BLaER1 (cell line): Measurements from ENCODE around the gene THSD7A.
A peak's percentile ranks its signal among the peaks of the same experiment; 100 is the strongest.
"Not testable (repeated sequence)": the region's sequence is repeated elsewhere in the genome, so short reads cannot be mapped to it uniquely, and the experiment has no call there.

ENCODE experiments used
- H3K27ac ChIP-seq: shearing (Covaris generic); formaldehyde crosslinking; 2 replicates; pipeline ENCODE4 v1.8.1; 2022
- H3K27me3 ChIP-seq: shearing (Covaris generic); formaldehyde crosslinking; 2 replicates; pipeline ENCODE4 v1.8.1; 2022
- H3K36me3 ChIP-seq: shearing (Covaris generic); formaldehyde crosslinking; 2 replicates; pipeline ENCODE4 v1.8.1; 2022
- H3K4me1 ChIP-seq: shearing (Covaris generic); formaldehyde crosslinking; 2 replicates; pipeline ENCODE4 v1.8.1; 2022
- H3K4me2 ChIP-seq: shearing (Covaris generic); formaldehyde crosslinking; 2 replicates; pipeline ENCODE4 v1.8.1; 2022
- H3K4me3 ChIP-seq: shearing (Covaris generic); formaldehyde crosslinking; 2 replicates; pipeline ENCODE4 v1.8.1; 2022
- H3K9ac ChIP-seq: shearing (Covaris generic); formaldehyde crosslinking; 2 replicates; pipeline ENCODE4 v1.8.1; 2022
- H3K9me3 ChIP-seq: shearing (Covaris generic); formaldehyde crosslinking; 2 replicates; pipeline ENCODE4 v1.8.1; 2022
- H4K20me1 ChIP-seq: shearing (Covaris generic); formaldehyde crosslinking; 2 replicates; pipeline ENCODE4 v1.8.1; 2022
- Cebpa-rat ChIP-seq: shearing (Covaris generic); IDR thresholded peaks from 2 replicates; pipeline ENCODE4 v1.8.1; 2022

The THSD7A gene

GRCh38 chr7:11539853-11540252 is 292.1 kb downstream of the THSD7A start:
- H3K4me1 ChIP-seq, result peaks cover 60% of the 10 kb centered on the region
- H3K27me3 ChIP-seq, result no peaks in the 10 kb centered on the region
- no peak for TF ChIP-seq Cebpa-rat
- H3K9me3 ChIP-seq, result peaks cover 47% of the 10 kb centered on the region
- peak overlapping the region; percentile 45 for H3K4me3 ChIP-seq
- peak overlapping the region; percentile 79 for H3K9ac ChIP-seq
- peak overlapping the region; percentile 95 for H3K27ac ChIP-seq
- no peaks in the 10 kb centered on the region for H4K20me1 ChIP-seq
- H3K36me3 ChIP-seq, result no peaks in the 10 kb centered on the region; the same call in 1 of the 2 replicates
- H3K4me2 ChIP-seq, result peak overlapping the region; percentile 83

- peaks cover 42% of the 10 kb centered on the region for H3K9me3 ChIP-seq
- H4K20me1 ChIP-seq, result no peaks in the 10 kb centered on the region
- peak overlapping the region; percentile 95 for H3K27ac ChIP-seq
- no peak for TF ChIP-seq Cebpa-rat
- H3K9ac ChIP-seq, result peak overlapping the region; percentile 79
- peaks cover 58% of the 10 kb centered on the region for H3K4me1 ChIP-seq
- H3K4me3 ChIP-seq, result no peak overlapping the region
- no peaks in the 10 kb centered on the region; the same call in 1 of the 2 replicates for H3K36me3 ChIP-seq
- H3K4me2 ChIP-seq, result peak overlapping the region; percentile 83
- H3K27me3 ChIP-seq, result no peaks in the 10 kb centered on the region
Observed at GRCh38 chr7:11538751-11539299, 293.2 kb downstream of the THSD7A start.

- H3K9me3 ChIP-seq, result peaks cover 20% of the 10 kb centered on the region
- H3K9ac ChIP-seq, result no peak overlapping the region
- peaks cover 30% of the 10 kb centered on the region for H3K4me1 ChIP-seq
- peak overlapping the region; percentile 24; the same call in 1 of the 2 replicates for H3K4me2 ChIP-seq
- H3K27me3 ChIP-seq, result no peaks in the 10 kb centered on the region
- no peaks in the 10 kb centered on the region for H4K20me1 ChIP-seq
- no peak for TF ChIP-seq Cebpa-rat
- H3K27ac ChIP-seq, result no peak overlapping the region
- no peak overlapping the region for H3K4me3 ChIP-seq
- H3K36me3 ChIP-seq, result no peaks in the 10 kb centered on the region; the same call in 1 of the 2 replicates
Observed at GRCh38 chr7:11533229-11533820, 298.7 kb downstream of the THSD7A start.

- Histone ChIP-seq H3K36me3 (no peaks in the 10 kb centered on the region), H3K4me2 (no peak overlapping the region), H4K20me1 (no peaks in the 10 kb centered on the region), H3K4me3 (no peak overlapping the region), H3K4me1 (peaks cover 17% of the 10 kb centered on the region), H3K27me3 (no peaks in the 10 kb centered on the region), H3K27ac (no peak overlapping the region), H3K9me3 (peaks cover 12% of the 10 kb centered on the region; the same call in 1 of the 2 replicates), H3K9ac (no peak overlapping the region)
- TF ChIP-seq Cebpa-rat, result no peak
Observed at GRCh38 chr7:11529382-11529781, 302.6 kb downstream of the THSD7A start.

- no peak for TF ChIP-seq Cebpa-rat
- Histone ChIP-seq H3K36me3 (no peaks in the 10 kb centered on the region), H3K9me3 (peaks cover 12% of the 10 kb centered on the region; the same call in 1 of the 2 replicates), H3K4me1 (peaks cover 11% of the 10 kb centered on the region), H3K27ac (no peak overlapping the region), H3K9ac (no peak overlapping the region), H3K4me2 (no peak overlapping the region), H3K4me3 (no peak overlapping the region), H3K27me3 (no peaks in the 10 kb centered on the region), H4K20me1 (no peaks in the 10 kb centered on the region)
Observed at GRCh38 chr7:11527707-11528106, 304.3 kb downstream of the THSD7A start.

- Histone ChIP-seq H3K4me3 (no peak overlapping the region), H3K27me3 (no peaks in the 10 kb centered on the region), H3K9me3 (peaks cover 8% of the 10 kb centered on the region; the same call in 1 of the 2 replicates), H3K27ac (peak overlapping the region; percentile 49; the same call in 1 of the 2 replicates), H4K20me1 (no peaks in the 10 kb centered on the region), H3K4me2 (peak overlapping the region; percentile 54), H3K36me3 (no peaks in the 10 kb centered on the region), H3K9ac (no peak overlapping the region), H3K4me1 (peaks cover 11% of the 10 kb centered on the region)
- TF ChIP-seq Cebpa-rat, result no peak
Observed at GRCh38 chr7:11524476-11525397, 307.3 kb downstream of the THSD7A start.

- not testable (repeated sequence) for H4K20me1 ChIP-seq
Observed at GRCh38 chr7:11521964-11522499, 310.0 kb downstream of the THSD7A start.

GRCh38 chr7:11517853-11518252 is 314.1 kb downstream of the THSD7A start:
- Histone ChIP-seq H3K9me3 (no peaks in the 10 kb centered on the region), H3K27ac (no peak overlapping the region), H3K4me2 (no peak overlapping the region), H4K20me1 (no peaks in the 10 kb centered on the region), H3K4me3 (no peak overlapping the region), H3K36me3 (no peaks in the 10 kb centered on the region), H3K9ac (no peak overlapping the region), H3K4me1 (no peaks in the 10 kb centered on the region), H3K27me3 (no peaks in the 10 kb centered on the region)
- TF ChIP-seq Cebpa-rat, result no peak

More at GRCh38 chr7:11521964-11522499, 310.0 kb downstream of the THSD7A start:
- H3K4me3 ChIP-seq, H3K36me3 ChIP-seq, H3K27ac ChIP-seq, H3K4me2 ChIP-seq, H3K9me3 ChIP-seq, H3K9ac ChIP-seq, H3K27me3 ChIP-seq: not testable (repeated sequence)
- peaks cover 11% of the 10 kb centered on the region for H3K4me1 ChIP-seq

GRCh38 chr7:11516328-11516727 is 315.7 kb downstream of the THSD7A start:
- Histone ChIP-seq H4K20me1 (no peaks in the 10 kb centered on the region), H3K27me3 (no peaks in the 10 kb centered on the region), H3K4me1 (no peaks in the 10 kb centered on the region), H3K9me3 (0 out of 2 replicates have a peak, but pooled peaks cover 4% of the 10 kb centered on the region), H3K9ac (no peak overlapping the region), H3K4me2 (no peak overlapping the region), H3K27ac (no peak overlapping the region), H3K4me3 (no peak overlapping the region), H3K36me3 (no peaks in the 10 kb centered on the region)
- no peak for TF ChIP-seq Cebpa-rat
